Measurements from ENCODE around the gene SMAD7. TPM values are rescaled to one million over a fixed set of nuclear protein-coding genes. Genes with fewer than 3 reads are reported as not detected.

The SMAD7 gene
- total RNA-seq, 1 donor from 2014 or later: 26.8 TPM

DNA sequence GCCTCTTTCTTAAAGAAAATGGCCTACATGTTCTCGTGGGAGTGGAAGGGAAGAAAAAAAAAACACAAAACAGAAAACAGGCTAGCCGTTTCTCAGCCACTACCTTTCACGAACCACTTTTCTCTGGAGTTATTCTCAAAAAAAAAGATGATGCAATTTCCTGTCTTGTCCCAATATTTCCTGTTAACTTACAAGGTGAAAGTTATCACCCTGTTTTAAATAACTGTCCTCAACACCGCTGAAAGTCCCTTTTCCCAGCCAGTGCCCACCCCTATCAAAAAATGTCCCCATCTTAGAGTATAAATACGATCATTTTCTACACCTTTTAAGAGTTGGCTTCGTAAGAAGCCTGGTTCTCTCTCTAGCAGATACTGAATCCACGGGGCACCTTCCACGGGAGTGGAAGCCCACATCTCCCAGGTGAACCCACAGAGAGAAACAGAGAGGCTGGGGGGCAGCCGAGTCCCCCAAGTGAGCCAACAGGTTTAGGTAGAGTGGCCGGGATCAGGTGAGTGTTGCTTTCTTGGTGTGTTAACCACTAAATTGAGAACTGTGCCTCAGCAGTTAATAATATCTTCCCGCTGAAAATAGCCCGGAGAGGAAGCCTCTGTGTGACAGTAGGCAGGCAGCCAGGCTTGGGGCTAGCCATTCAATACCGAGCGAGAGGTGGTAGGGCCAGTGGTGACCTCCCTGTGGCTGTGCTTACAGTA is 15.9 kb downstream of the SMAD7 start:
- Mint-ChIP-seq H3K36me3 (ENCODE audit: low read depth) (peaks cover 19% of the 10 kb centered on the region), H3K9me3 (no peaks in the 10 kb centered on the region), H3K27me3 (ENCODE audit: insufficient read depth) (no peaks in the 10 kb centered on the region), H3K4me1 (ENCODE audit: low read depth) (peaks cover 82% of the 10 kb centered on the region), H3K27ac (peak overlapping the region; percentile 75), H3K4me3 (peak overlapping the region; percentile 48)
- intact Hi-C loops (cut with micrococcal nuclease): loop anchor here (1.0 to 5.0 kb wide), 3 partner anchors 9 to 227 kb away; no protein-coding TSS in a partner anchor
- DNase-seq (ENCODE audit: low spot score): no peak

- peaks cover 20% of the 10 kb centered on the region for H3K36me3 Mint-ChIP-seq (ENCODE audit: low read depth)
- peak overlapping the region; percentile 79 for H3K27ac Mint-ChIP-seq
- H3K4me1 Mint-ChIP-seq (ENCODE audit: low read depth): peaks cover 82% of the 10 kb centered on the region
- intact Hi-C loops (cut with micrococcal nuclease): loop anchor here (5.0 kb wide), 2 partner anchors 102 to 228 kb away; no protein-coding TSS in a partner anchor
- no peaks in the 10 kb centered on the region for H3K9me3 Mint-ChIP-seq
- H3K27me3 Mint-ChIP-seq (ENCODE audit: insufficient read depth): no peaks in the 10 kb centered on the region
- DNase-seq (ENCODE audit: low spot score): no peak
- H3K4me3 Mint-ChIP-seq: peak overlapping the region; percentile 62
Observed at GRCh38 chr18:48934415-48934722, 16.4 kb downstream of the SMAD7 start.

DNA sequence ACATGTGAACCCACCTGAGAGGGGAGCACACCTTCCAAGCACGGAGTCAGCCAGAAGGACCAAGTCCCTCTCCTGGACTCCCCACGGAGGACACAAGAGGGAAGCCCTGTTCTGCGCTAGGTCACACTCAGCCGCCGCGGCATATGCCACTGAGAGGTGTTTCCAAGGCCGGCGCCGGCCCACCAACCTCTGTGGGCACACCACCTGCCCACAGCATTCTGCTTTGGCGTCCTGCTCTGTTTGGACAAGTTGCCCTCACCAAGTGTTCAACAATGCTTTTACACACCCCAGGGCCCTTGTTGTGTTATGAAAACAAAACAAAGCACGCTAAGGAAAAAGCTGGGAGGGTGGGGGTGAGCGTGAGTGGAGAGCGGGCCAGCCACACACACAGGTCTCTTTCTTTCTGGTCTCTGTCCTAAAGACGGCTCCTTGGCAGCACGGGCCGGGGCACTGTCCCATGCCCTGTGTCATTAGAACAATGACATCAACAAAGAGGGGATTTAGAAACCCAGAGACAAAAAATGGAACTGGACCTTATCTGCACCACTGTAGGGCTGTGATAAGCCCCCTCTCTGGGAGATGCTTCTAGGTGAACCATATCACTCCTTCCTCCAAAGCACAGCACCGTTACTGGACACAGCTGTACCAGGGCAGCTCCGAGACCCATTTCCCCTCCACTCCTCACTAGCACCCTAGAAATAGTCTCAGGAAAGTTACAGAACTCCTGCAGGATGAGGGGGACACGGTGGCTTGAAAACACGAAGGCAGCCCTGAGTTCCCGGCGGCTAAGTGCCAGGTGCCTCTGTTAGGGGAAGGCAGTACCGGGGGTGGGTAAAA is 17.0 kb downstream of the SMAD7 start:
- intact Hi-C loops (cut with micrococcal nuclease): loop anchor here (2.0 to 5.0 kb wide), 3 partner anchors 65 to 229 kb away; no protein-coding TSS in a partner anchor
- peaks cover 21% of the 10 kb centered on the region for H3K36me3 Mint-ChIP-seq (ENCODE audit: low read depth)
- H3K27me3 Mint-ChIP-seq (ENCODE audit: insufficient read depth): no peaks in the 10 kb centered on the region

GRCh38 chr18:48932822-48933510 is 17.8 kb downstream of the SMAD7 start:
- H3K27me3 Mint-ChIP-seq (ENCODE audit: insufficient read depth): no peaks in the 10 kb centered on the region
- peaks cover 84% of the 10 kb centered on the region for H3K4me1 Mint-ChIP-seq (ENCODE audit: low read depth)
- no peaks in the 10 kb centered on the region for H3K9me3 Mint-ChIP-seq
- DNase-seq (ENCODE audit: low spot score): no peak
- peaks cover 21% of the 10 kb centered on the region for H3K36me3 Mint-ChIP-seq (ENCODE audit: low read depth)
- peak overlapping the region; percentile 80 for H3K4me3 Mint-ChIP-seq
- peak overlapping the region; percentile 95 for H3K27ac Mint-ChIP-seq
- intact Hi-C loops (cut with micrococcal nuclease): loop anchor here (1.0 to 5.0 kb wide), 6 partner anchors 7 to 229 kb away; no protein-coding TSS in a partner anchor

More for the DNA sequence above, 17.0 kb downstream of the SMAD7 start:
- Mint-ChIP-seq H3K4me3 (peak overlapping the region; percentile 80), H3K4me1 (ENCODE audit: low read depth) (peaks cover 83% of the 10 kb centered on the region), H3K9me3 (no peaks in the 10 kb centered on the region), H3K27ac (peak overlapping the region; percentile 95)
- no peak for DNase-seq (ENCODE audit: low spot score)

DNA sequence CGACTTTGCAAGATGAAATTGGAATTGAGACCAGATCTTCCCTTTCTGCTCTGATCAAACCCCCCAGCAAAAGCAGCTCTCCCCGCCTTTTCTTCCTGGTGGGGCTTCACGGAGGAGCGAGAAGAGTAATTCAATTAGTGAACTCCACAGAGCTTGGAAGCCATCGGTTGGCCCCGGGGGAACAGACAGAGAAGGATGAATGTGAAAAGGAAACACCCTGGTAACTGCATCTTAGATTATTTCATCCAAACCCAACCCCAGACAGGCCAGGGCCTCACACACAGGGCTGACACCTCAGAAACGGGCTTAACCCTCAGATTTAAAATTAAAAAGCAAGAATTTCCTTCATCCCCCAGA is 18.3 kb downstream of the SMAD7 start:
- Mint-ChIP-seq H3K27me3 (ENCODE audit: insufficient read depth) (no peaks in the 10 kb centered on the region), H3K9me3 (no peaks in the 10 kb centered on the region), H3K4me1 (ENCODE audit: low read depth) (peaks cover 90% of the 10 kb centered on the region), H3K4me3 (peak overlapping the region; percentile 80), H3K27ac (peak overlapping the region; percentile 95), H3K36me3 (ENCODE audit: low read depth) (peaks cover 20% of the 10 kb centered on the region)
- intact Hi-C loops (cut with micrococcal nuclease): loop anchor here (1.0 to 5.0 kb wide), 6 partner anchors 8 to 230 kb away; no protein-coding TSS in a partner anchor
- no peak for DNase-seq (ENCODE audit: low spot score)

- Mint-ChIP-seq H3K27ac (peak overlapping the region; percentile 95), H3K27me3 (ENCODE audit: insufficient read depth) (no peaks in the 10 kb centered on the region), H3K9me3 (no peaks in the 10 kb centered on the region), H3K4me1 (ENCODE audit: low read depth) (peaks cover 95% of the 10 kb centered on the region), H3K4me3 (peak overlapping the region; percentile 80), H3K36me3 (ENCODE audit: low read depth) (peaks cover 20% of the 10 kb centered on the region)
- DNase-seq (ENCODE audit: low spot score): peak; percentile 32
- intact Hi-C loops (cut with micrococcal nuclease): loop anchor here (1.0 to 5.0 kb wide), 6 partner anchors 8 to 230 kb away; no protein-coding TSS in a partner anchor
Observed at GRCh38 chr18:48931680-48932461, 18.9 kb downstream of the SMAD7 start.

DNA sequence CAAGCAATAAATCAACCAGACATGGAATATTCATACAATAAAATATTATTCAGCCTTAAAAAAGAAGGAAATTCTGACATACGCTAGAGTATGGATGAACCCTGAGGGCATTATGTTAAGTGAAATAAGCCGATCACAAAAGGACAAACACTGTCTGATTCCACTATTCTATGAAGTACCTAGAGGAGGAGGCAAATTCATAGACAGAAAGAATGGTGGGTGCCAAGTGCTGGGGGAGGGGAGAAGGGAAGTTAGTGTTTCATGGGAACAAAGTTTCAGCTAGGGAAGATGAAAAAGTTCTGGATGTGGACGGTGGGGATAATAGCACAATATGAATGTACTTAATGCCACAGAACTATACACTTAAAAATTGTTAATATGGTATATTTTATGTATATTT is 19.8 kb downstream of the SMAD7 start:
- intact Hi-C loops (cut with micrococcal nuclease): loop anchor here (5.0 kb wide), 2 partner anchors 99 to 231 kb away; no protein-coding TSS in a partner anchor
- Mint-ChIP-seq H3K27me3 (ENCODE audit: insufficient read depth) (no peaks in the 10 kb centered on the region), H3K9me3 (no peaks in the 10 kb centered on the region), H3K36me3 (ENCODE audit: low read depth) (peaks cover 16% of the 10 kb centered on the region), H3K4me1 (ENCODE audit: low read depth) (peaks cover 98% of the 10 kb centered on the region), H3K4me3 (peak overlapping the region; percentile 61), H3K27ac (peak overlapping the region; percentile 95)
- DNase-seq (ENCODE audit: low spot score): no peak

DNA sequence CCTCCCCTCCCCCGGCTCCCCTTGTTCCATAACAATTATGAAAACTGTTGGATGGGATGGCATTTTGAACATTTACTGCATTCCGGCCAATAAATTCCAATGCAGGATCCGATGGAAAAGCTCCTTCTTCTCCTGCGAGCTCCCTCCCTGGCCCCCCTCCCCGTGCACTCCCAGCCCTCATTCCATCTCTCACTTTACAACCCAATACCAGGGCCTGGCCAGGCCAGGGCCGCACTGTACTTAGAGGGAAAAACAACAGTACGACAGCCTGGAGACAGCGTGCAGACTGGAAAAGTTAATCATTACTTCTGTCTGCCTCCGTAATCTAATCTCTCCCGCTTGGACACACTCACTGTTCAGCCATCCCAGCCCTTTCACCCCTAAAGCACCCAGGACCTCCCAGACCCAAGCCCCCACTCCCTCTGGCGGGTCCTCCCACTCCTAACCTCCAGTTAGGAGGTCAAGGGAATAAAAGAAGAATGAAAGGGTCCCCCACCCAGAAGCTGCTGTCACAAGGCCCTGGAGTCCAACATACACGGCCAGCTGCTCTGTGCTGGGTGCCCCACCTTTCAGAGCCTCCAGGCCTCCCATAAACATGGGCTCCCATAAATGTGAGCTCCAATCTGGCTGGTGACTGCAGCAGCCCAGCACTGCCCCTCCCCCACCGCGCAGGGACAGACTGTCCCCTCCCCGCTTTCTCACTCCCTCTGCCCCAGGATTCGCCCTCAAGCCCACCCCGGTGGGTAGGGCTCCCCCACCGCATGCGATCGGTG is 20.6 kb downstream of the SMAD7 start:
- H3K9me3 Mint-ChIP-seq: no peaks in the 10 kb centered on the region
- H3K27ac Mint-ChIP-seq: peak overlapping the region; percentile 95
- DNase-seq (ENCODE audit: low spot score): no peak
- peak overlapping the region; percentile 67 for H3K4me3 Mint-ChIP-seq
- no peaks in the 10 kb centered on the region for H3K27me3 Mint-ChIP-seq (ENCODE audit: insufficient read depth)
- peaks cover 98% of the 10 kb centered on the region for H3K4me1 Mint-ChIP-seq (ENCODE audit: low read depth)
- H3K36me3 Mint-ChIP-seq (ENCODE audit: low read depth): peaks cover 16% of the 10 kb centered on the region
- intact Hi-C loops (cut with micrococcal nuclease): loop anchor here (5.0 kb wide), 2 partner anchors 98 to 232 kb away; no protein-coding TSS in a partner anchor

DNA sequence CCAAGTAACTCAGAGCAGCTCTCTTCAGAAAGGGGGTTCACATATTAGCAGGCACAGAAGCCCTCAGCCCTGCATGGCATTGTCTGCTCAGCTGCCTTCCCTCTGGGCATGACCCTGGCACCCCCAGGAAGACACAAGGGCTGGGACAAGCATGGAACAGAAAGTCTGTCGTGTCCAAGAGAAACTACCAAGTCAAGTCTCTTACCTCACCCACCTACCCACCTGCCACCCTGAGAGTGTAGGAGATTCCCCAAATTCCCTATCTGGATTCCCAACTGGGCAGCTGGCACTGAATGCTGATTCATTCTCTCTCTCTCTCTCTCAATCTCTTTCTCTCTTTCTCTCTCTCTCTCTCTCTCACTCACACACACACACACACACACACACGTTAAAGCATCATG is 21.6 kb downstream of the SMAD7 start:
- peaks cover 14% of the 10 kb centered on the region for H3K36me3 Mint-ChIP-seq (ENCODE audit: low read depth)
- H3K4me3 Mint-ChIP-seq: peak overlapping the region; percentile 76
- H3K9me3 Mint-ChIP-seq: no peaks in the 10 kb centered on the region
- DNase-seq (ENCODE audit: low spot score): no peak
- peak overlapping the region; percentile 90 for H3K27ac Mint-ChIP-seq
- peaks cover 98% of the 10 kb centered on the region for H3K4me1 Mint-ChIP-seq (ENCODE audit: low read depth)
- H3K27me3 Mint-ChIP-seq (ENCODE audit: insufficient read depth): no peaks in the 10 kb centered on the region
- intact Hi-C loops (cut with micrococcal nuclease): no loop called here

GRCh38 chr18:48928787-48929186 is 22.0 kb downstream of the SMAD7 start:
- Mint-ChIP-seq H3K27ac (peak overlapping the region; percentile 90), H3K9me3 (no peaks in the 10 kb centered on the region), H3K4me1 (ENCODE audit: low read depth) (peaks cover 98% of the 10 kb centered on the region), H3K36me3 (ENCODE audit: low read depth) (peaks cover 14% of the 10 kb centered on the region), H3K4me3 (peak overlapping the region; percentile 76), H3K27me3 (ENCODE audit: insufficient read depth) (no peaks in the 10 kb centered on the region)
- intact Hi-C loops (cut with micrococcal nuclease): no loop called here
- peak; percentile 57 for DNase-seq (ENCODE audit: low spot score)

GRCh38 chr18:48927286-48928080 is 23.3 kb downstream of the SMAD7 start:
- intact Hi-C loops (cut with micrococcal nuclease): no loop called here
- peaks cover 19% of the 10 kb centered on the region for H3K36me3 Mint-ChIP-seq (ENCODE audit: low read depth)

More at GRCh38 chr18:48927286-48928080, 23.3 kb downstream of the SMAD7 start:
- Mint-ChIP-seq H3K9me3 (no peaks in the 10 kb centered on the region), H3K4me3 (no peak overlapping the region), H3K27ac (peak overlapping the region; percentile 72), H3K4me1 (ENCODE audit: low read depth) (peaks cover 99% of the 10 kb centered on the region), H3K27me3 (ENCODE audit: insufficient read depth) (no peaks in the 10 kb centered on the region)
- no peak for DNase-seq (ENCODE audit: low spot score)
